ENCODE results near the gene SERGEF. TPM values are rescaled to one million over a fixed set of nuclear protein-coding genes. Genes with fewer than 3 reads are reported as not detected.

The SERGEF gene
- total RNA-seq, 1 experiment from 2014 or later: 47.0 TPM

- H3K4me2 ChIP-seq (ENCODE audit: low read depth, low read length, poor library complexity, severe bottlenecking): no peak overlapping the region
- H3K27me3 ChIP-seq (ENCODE audit: low read length): no peaks in the 10 kb centered on the region
- no peaks in the 10 kb centered on the region for H3K9me3 ChIP-seq (ENCODE audit: low read length)
- no peaks in the 10 kb centered on the region for H3K36me3 ChIP-seq (ENCODE audit: insufficient read depth, low read length)
- no peak overlapping the region for H2AFZ ChIP-seq (ENCODE audit: low read length)
- no peaks in the 10 kb centered on the region for H3K9me2 ChIP-seq (replicated peaks; ENCODE audit: insufficient read depth, low read length)
- H3K27ac ChIP-seq (ENCODE audit: low read length): no peak overlapping the region
- H3K4me1 ChIP-seq (ENCODE audit: low read length): no peaks in the 10 kb centered on the region
- H3K9ac ChIP-seq (ENCODE audit: low read length): no peak overlapping the region
- no peaks in the 10 kb centered on the region for H4K20me1 ChIP-seq (ENCODE audit: insufficient read depth, low read depth, low read length)
- peak; percentile 57 for DNase-seq
- peaks cover 8% of the 10 kb centered on the region; the same call in 1 of the 2 replicates for H3K79me2 ChIP-seq (ENCODE audit: low read length)
- no peak overlapping the region for H3K4me3 ChIP-seq (ENCODE audit: low read length)
These were observed 122.5 kb downstream of the SERGEF start for GRCh38 chr11:17890325-17890724.

- H3K9me3 ChIP-seq (ENCODE audit: low read length): no peaks in the 10 kb centered on the region
- H3K4me2 ChIP-seq (ENCODE audit: low read depth, low read length, poor library complexity, severe bottlenecking): no peak overlapping the region
- no peak overlapping the region for H3K9ac ChIP-seq (ENCODE audit: low read length)
- no peaks in the 10 kb centered on the region for H3K4me1 ChIP-seq (ENCODE audit: low read length)
- no peak overlapping the region for H2AFZ ChIP-seq (ENCODE audit: low read length)
- no peaks in the 10 kb centered on the region for H3K36me3 ChIP-seq (ENCODE audit: insufficient read depth, low read length)
- no peaks in the 10 kb centered on the region for H4K20me1 ChIP-seq (ENCODE audit: insufficient read depth, low read depth, low read length)
- no peak for DNase-seq
- peaks cover 8% of the 10 kb centered on the region; the same call in 1 of the 2 replicates for H3K79me2 ChIP-seq (ENCODE audit: low read length)
- no peaks in the 10 kb centered on the region for H3K9me2 ChIP-seq (replicated peaks; ENCODE audit: insufficient read depth, low read length)
- no peaks in the 10 kb centered on the region for H3K27me3 ChIP-seq (ENCODE audit: low read length)
- no peak overlapping the region for H3K4me3 ChIP-seq (ENCODE audit: low read length)
- H3K27ac ChIP-seq (ENCODE audit: low read length): no peak overlapping the region
These were observed 125.1 kb downstream of the SERGEF start for GRCh38 chr11:17887779-17888178.

- DNase-seq: no peak
These were observed 128.9 kb downstream of the SERGEF start for GRCh38 chr11:17883946-17884345.

GRCh38 chr11:17883057-17883456 lies 129.8 kb downstream of the SERGEF start:
- H2AFZ ChIP-seq (ENCODE audit: low read length): no peak overlapping the region
- 0 out of 2 replicates have a peak, but pooled peaks cover 5% of the 10 kb centered on the region for H3K79me2 ChIP-seq (ENCODE audit: low read length)
- H3K9ac ChIP-seq (ENCODE audit: low read length): no peak overlapping the region
- H3K27ac ChIP-seq (ENCODE audit: low read length): no peak overlapping the region
- no peak for DNase-seq
- no peak overlapping the region for H3K4me2 ChIP-seq (ENCODE audit: low read depth, low read length, poor library complexity, severe bottlenecking)
- no peaks in the 10 kb centered on the region for H3K27me3 ChIP-seq (ENCODE audit: low read length)
- no peaks in the 10 kb centered on the region for H4K20me1 ChIP-seq (ENCODE audit: insufficient read depth, low read depth, low read length)
- H3K9me2 ChIP-seq (replicated peaks; ENCODE audit: insufficient read depth, low read length): no peaks in the 10 kb centered on the region
- no peaks in the 10 kb centered on the region for H3K36me3 ChIP-seq (ENCODE audit: insufficient read depth, low read length)
- no peaks in the 10 kb centered on the region for H3K9me3 ChIP-seq (ENCODE audit: low read length)
- H3K4me3 ChIP-seq (ENCODE audit: low read length): no peak overlapping the region
- H3K4me1 ChIP-seq (ENCODE audit: low read length): no peaks in the 10 kb centered on the region

More at GRCh38 chr11:17883946-17884345, 128.9 kb downstream of the SERGEF start:
- Histone ChIP-seq H3K27ac (ENCODE audit: low read length) (no peak overlapping the region), H3K4me1 (ENCODE audit: low read length) (no peaks in the 10 kb centered on the region), H3K27me3 (ENCODE audit: low read length) (no peaks in the 10 kb centered on the region), H3K9me2 (replicated peaks; ENCODE audit: insufficient read depth, low read length) (no peaks in the 10 kb centered on the region), H3K79me2 (ENCODE audit: low read length) (peaks cover 5% of the 10 kb centered on the region; the same call in 1 of the 2 replicates), H2AFZ (ENCODE audit: low read length) (no peak overlapping the region), H3K4me3 (ENCODE audit: low read length) (no peak overlapping the region), H4K20me1 (ENCODE audit: insufficient read depth, low read depth, low read length) (no peaks in the 10 kb centered on the region), H3K9me3 (ENCODE audit: low read length) (no peaks in the 10 kb centered on the region), H3K9ac (ENCODE audit: low read length) (no peak overlapping the region), H3K36me3 (ENCODE audit: insufficient read depth, low read length) (no peaks in the 10 kb centered on the region), H3K4me2 (ENCODE audit: low read depth, low read length, poor library complexity, severe bottlenecking) (no peak overlapping the region)

- Histone ChIP-seq H3K9me3 (ENCODE audit: low read length) (no peaks in the 10 kb centered on the region), H3K4me3 (ENCODE audit: low read length) (no peak overlapping the region), H3K27me3 (ENCODE audit: low read length) (no peaks in the 10 kb centered on the region), H2AFZ (ENCODE audit: low read length) (no peak overlapping the region), H3K27ac (ENCODE audit: low read length) (no peak overlapping the region), H3K4me2 (ENCODE audit: low read depth, low read length, poor library complexity, severe bottlenecking) (no peak overlapping the region), H3K9ac (ENCODE audit: low read length) (no peak overlapping the region), H3K4me1 (ENCODE audit: low read length) (no peaks in the 10 kb centered on the region), H3K9me2 (replicated peaks; ENCODE audit: insufficient read depth, low read length) (no peaks in the 10 kb centered on the region), H4K20me1 (ENCODE audit: insufficient read depth, low read depth, low read length) (no peaks in the 10 kb centered on the region), H3K79me2 (ENCODE audit: low read length) (0 out of 2 replicates have a peak, but pooled peaks cover 5% of the 10 kb centered on the region), H3K36me3 (ENCODE audit: insufficient read depth, low read length) (no peaks in the 10 kb centered on the region)
- DNase-seq: no peak
These were observed 134.1 kb downstream of the SERGEF start for GRCh38 chr11:17878743-17879142.

GRCh38 chr11:17877886-17878285 lies 135.0 kb downstream of the SERGEF start:
- no peaks in the 10 kb centered on the region for H3K4me1 ChIP-seq (ENCODE audit: low read length)
- H3K9ac ChIP-seq (ENCODE audit: low read length): no peak overlapping the region
- no peak overlapping the region for H3K4me2 ChIP-seq (ENCODE audit: low read depth, low read length, poor library complexity, severe bottlenecking)
- H3K27me3 ChIP-seq (ENCODE audit: low read length): no peaks in the 10 kb centered on the region
- no peak for DNase-seq
- no peak overlapping the region for H3K27ac ChIP-seq (ENCODE audit: low read length)
- 0 out of 2 replicates have a peak, but pooled peaks cover 5% of the 10 kb centered on the region for H3K79me2 ChIP-seq (ENCODE audit: low read length)
- H3K4me3 ChIP-seq (ENCODE audit: low read length): no peak overlapping the region
- H3K36me3 ChIP-seq (ENCODE audit: insufficient read depth, low read length): no peaks in the 10 kb centered on the region
- H3K9me3 ChIP-seq (ENCODE audit: low read length): no peaks in the 10 kb centered on the region
- H3K9me2 ChIP-seq (replicated peaks; ENCODE audit: insufficient read depth, low read length): no peaks in the 10 kb centered on the region
- H2AFZ ChIP-seq (ENCODE audit: low read length): no peak overlapping the region
- no peaks in the 10 kb centered on the region for H4K20me1 ChIP-seq (ENCODE audit: insufficient read depth, low read depth, low read length)

- Histone ChIP-seq H2AFZ (ENCODE audit: low read length) (no peak overlapping the region), H3K9me2 (replicated peaks; ENCODE audit: insufficient read depth, low read length) (no peaks in the 10 kb centered on the region), H3K9ac (ENCODE audit: low read length) (no peak overlapping the region), H3K4me2 (ENCODE audit: low read depth, low read length, poor library complexity, severe bottlenecking) (no peak overlapping the region), H3K27me3 (ENCODE audit: low read length) (no peaks in the 10 kb centered on the region), H3K27ac (ENCODE audit: low read length) (no peak overlapping the region), H3K4me1 (ENCODE audit: low read length) (no peaks in the 10 kb centered on the region), H3K4me3 (ENCODE audit: low read length) (no peak overlapping the region), H3K9me3 (ENCODE audit: low read length) (no peaks in the 10 kb centered on the region), H3K36me3 (ENCODE audit: insufficient read depth, low read length) (0 out of 2 replicates have a peak, but pooled peaks cover under 1% of the 10 kb centered on the region), H4K20me1 (ENCODE audit: insufficient read depth, low read depth, low read length) (no peaks in the 10 kb centered on the region), H3K79me2 (ENCODE audit: low read length) (0 out of 2 replicates have a peak, but pooled peaks cover 5% of the 10 kb centered on the region)
- DNase-seq: no peak
These were observed 136.0 kb downstream of the SERGEF start for GRCh38 chr11:17876827-17877226.

GRCh38 chr11:17875891-17876290 lies 137.0 kb downstream of the SERGEF start:
- no peaks in the 10 kb centered on the region for H3K9me3 ChIP-seq (ENCODE audit: low read length)
- DNase-seq: no peak
- H3K36me3 ChIP-seq (ENCODE audit: insufficient read depth, low read length): 0 out of 2 replicates have a peak, but pooled peaks cover 5% of the 10 kb centered on the region
- H3K9me2 ChIP-seq (replicated peaks; ENCODE audit: insufficient read depth, low read length): no peaks in the 10 kb centered on the region
- no peak overlapping the region for H2AFZ ChIP-seq (ENCODE audit: low read length)
- H3K9ac ChIP-seq (ENCODE audit: low read length): no peak overlapping the region
- H3K4me2 ChIP-seq (ENCODE audit: low read depth, low read length, poor library complexity, severe bottlenecking): no peak overlapping the region
- no peak overlapping the region for H3K4me3 ChIP-seq (ENCODE audit: low read length)
- H4K20me1 ChIP-seq (ENCODE audit: insufficient read depth, low read depth, low read length): no peaks in the 10 kb centered on the region
- no peaks in the 10 kb centered on the region for H3K79me2 ChIP-seq (ENCODE audit: low read length)
- H3K4me1 ChIP-seq (ENCODE audit: low read length): no peaks in the 10 kb centered on the region
- H3K27me3 ChIP-seq (ENCODE audit: low read length): no peaks in the 10 kb centered on the region
- H3K27ac ChIP-seq (ENCODE audit: low read length): no peak overlapping the region

Data from Karpas-422 (cell line).